RPMI7951 (cell line): ENCODE measurements around the gene WDR90. TPM values are rescaled to one million over a fixed set of nuclear protein-coding genes. Genes with fewer than 3 reads are reported as not detected.

Experiments
- DNase-seq: peaks from one replicate; pipeline ENCODE4 v3.0.0-alpha.2; 2012; ENCODE audit warnings: low read depth
- total RNA-seq: library from RNA; depleted of rRNA; stranded (reverse); fragments of >200 nt; shearing (Covaris generic); gene quantifications from 2 replicates; pipeline ENCODE4 v1.2.3, GENCODE V29; 2014

WDR90 gene
- total RNA-seq, 1 experiment from 2014 or later = 7.3 TPM

DNA sequence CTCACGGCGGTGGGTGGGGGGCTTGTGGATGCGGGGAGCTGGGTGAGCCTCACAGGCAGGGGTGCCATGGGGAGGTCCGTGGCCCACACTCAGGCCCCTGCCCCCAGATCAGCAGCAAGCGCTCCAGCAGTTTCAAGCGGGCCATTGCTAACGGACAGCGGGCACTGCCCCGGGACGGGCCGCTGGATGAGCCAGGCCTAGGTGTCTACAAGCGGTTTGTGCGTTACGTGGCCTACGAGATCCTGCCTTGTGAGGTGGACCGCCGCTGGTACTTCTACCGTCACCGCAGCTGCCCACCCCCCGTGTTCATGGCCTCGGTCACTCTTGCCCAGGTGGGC is 27.4 kb downstream of the WDR90 start:
- DNase-seq = no peak

- no peak for DNase-seq
Measured at GRCh38 chr16:676913-677312, 27.7 kb downstream of the WDR90 start.

- no peak for DNase-seq
Measured at GRCh38 chr16:677316-678190, 28.4 kb downstream of the WDR90 start.

- DNase-seq = no peak
Measured at GRCh38 chr16:678209-678857, 29.2 kb downstream of the WDR90 start.

- peak; percentile 63 for DNase-seq
Measured at GRCh38 chr16:678858-679813, 30.0 kb downstream of the WDR90 start.

DNA sequence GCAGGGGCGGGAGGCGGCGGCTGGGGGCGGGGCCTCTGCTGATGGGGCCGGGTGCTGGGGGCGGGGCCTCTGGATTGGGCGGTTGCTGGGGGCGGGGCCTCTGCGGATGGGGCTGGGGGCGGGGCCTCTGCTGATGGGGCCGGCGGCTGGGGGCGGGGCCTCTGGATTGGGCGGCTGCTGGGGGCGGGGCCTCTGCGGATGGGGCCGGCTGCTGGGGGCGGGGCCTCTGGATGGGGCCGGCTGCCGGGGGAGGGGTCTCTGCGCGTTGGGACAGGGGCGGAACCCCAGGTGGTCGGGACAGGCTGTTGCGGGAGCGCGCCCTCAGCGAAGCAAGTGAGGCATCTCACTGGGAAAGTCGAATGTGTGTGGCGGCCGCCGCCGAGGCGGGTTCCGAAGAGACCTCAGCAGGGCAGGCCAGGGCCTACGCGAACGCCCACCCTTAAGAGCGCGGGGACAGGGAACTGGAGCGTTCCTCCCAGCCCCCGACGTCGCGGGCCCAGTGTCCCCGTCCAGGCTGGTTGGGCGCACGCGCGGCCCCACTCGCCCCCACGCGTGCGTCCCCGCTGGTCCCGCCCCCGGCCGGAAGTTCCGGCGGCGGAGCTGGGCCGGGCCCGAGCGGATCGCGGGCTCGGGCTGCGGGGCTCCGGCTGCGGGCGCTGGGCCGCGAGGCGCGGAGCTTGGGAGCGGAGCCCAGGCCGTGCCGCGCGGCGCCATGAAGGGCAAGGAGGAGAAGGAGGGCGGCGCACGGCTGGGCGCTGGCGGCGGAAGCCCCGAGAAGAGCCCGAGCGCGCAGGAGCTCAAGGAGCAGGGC is 30.9 kb downstream of the WDR90 start, which contains the start of gene STUB1:
STUB1 (plus strand) TSS at position 597 of the 811 bp plus-strand sequence; CDS start at position 713, 116 bp downstream.
- DNase-seq = peak; percentile 81

DNA sequence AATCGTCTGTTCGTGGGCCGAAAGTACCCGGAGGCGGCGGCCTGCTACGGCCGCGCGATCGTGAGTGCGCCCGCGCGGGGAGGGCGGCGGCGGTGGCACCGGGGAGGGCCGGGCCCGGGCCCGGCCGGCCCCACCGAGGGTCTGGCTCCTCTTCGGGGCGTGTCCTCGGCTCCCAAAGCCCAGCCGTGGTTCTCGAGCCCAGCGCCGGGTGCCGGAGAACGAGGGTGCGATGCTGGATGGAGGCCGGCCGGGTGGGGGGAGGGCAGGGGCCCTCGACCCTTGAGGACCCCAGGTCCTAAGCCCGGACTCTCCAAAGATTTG is 31.4 kb downstream of the WDR90 start:
- no peak for DNase-seq

DNA sequence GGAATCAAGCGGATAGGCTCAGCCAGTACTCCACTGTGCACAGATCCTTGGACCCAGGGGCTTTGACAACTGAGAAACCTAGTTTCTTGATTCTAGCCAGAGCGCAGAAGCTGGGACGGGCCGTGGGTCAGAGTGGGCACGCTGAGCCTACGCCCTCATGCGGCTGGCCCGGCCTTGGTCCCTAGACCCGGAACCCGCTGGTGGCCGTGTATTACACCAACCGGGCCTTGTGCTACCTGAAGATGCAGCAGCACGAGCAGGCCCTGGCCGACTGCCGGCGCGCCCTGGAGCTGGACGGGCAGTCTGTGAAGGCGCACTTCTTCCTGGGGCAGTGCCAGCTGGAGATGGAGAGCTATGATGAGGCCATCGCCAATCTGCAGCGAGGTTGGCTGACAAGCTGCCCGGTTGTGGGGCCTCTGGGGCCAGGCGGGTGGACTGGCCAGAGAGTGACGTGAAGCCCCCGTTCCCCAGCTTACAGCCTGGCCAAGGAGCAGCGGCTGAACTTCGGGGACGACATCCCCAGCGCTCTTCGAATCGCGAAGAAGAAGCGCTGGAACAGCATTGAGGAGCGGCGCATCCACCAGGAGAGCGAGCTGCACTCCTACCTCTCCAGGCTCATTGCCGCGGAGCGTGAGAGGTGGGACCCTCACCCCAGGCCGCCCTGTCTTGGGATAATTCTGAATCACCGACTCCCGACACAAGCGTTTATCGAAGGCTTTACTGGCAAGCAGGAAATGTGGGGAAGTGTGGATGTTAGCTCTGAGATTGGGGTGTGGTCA is 32.0 kb downstream of the WDR90 start:
- DNase-seq = peak; percentile 54

- peak; percentile 70 for DNase-seq
Measured at GRCh38 chr16:681746-682427, 32.7 kb downstream of the WDR90 start.

GRCh38 chr16:682493-683395 is 33.6 kb downstream of the WDR90 start:
- no peak for DNase-seq

- no peak for DNase-seq
Measured at GRCh38 chr16:683396-684070, 34.4 kb downstream of the WDR90 start.

DNA sequence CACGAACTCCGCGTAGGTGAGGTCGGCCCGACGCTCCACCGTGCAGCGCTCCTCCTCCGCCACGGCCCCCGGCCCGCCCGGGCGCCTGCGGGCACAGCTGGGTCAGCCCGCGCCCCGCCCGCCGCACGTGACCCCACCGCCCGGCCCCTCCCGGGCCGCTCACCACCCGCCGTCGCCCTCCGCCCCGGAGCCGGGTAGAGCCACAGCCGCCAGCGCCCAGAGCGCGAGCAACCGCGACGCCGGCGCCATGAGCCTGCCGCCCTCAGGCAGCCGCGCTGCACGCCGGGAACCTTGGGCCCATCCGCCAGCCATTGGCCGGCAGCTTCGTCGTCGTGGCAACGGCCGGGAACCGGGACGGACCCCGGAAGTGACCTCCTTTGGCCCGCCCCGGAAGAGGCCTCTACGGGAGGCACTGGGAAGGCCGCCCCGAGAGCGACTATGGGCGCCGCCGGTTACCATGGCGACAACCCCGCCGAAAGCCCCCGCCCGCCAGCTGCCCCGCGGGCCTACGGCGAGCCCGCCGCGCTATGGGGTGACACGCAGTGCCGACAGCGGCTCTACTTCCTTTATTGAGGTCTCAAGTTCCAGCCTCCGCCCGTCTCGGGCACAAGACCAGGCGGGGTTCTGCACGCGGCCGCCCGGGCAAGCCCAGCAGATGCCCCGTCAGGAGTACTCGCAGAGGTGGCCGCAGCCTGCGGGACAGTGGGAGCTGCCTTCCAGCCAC is 35.1 kb downstream of the WDR90 start, which contains the start of gene JMJD8:
JMJD8 (minus strand) TSS at position 264 of the 724 bp plus-strand sequence; CDS start at position 249, 15 bp downstream.
- DNase-seq = peak; percentile 93

DNA sequence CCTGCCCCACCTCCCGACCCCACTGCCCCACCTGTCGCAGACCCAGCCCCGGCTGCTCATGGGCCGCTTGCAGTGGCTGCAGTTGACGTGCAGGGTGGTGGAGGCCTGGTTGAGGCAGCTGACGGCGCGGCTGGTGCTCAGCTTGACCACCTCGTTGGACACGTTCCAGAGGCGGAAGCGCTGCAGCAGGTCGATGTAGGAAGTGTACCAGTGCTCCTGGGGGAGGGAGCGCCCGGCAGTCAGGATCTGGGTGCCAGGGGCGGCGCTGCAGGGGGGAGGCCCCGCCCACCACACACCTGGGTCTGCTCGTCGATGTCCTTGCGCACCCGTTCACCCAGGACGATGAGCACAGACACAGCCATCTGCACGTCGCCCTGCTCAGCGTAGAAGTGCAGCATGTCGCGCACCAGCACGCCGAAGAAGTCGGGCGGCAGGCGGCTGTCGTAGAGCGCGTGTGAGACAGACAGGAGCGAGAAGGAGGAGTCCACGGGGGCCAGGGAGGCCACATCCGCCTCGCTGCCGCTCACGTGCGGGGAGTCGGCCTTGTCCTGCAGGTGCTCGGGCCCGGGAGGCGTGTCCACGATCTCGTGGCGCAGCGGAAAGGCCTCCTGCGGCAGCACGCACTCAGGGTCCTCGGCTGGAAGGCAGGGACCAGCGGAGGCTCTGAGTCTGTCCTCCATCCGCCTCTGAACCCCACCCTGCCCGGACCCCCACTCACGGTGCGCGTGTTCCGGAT is 36.0 kb downstream of the WDR90 start:
- no peak for DNase-seq

DNA sequence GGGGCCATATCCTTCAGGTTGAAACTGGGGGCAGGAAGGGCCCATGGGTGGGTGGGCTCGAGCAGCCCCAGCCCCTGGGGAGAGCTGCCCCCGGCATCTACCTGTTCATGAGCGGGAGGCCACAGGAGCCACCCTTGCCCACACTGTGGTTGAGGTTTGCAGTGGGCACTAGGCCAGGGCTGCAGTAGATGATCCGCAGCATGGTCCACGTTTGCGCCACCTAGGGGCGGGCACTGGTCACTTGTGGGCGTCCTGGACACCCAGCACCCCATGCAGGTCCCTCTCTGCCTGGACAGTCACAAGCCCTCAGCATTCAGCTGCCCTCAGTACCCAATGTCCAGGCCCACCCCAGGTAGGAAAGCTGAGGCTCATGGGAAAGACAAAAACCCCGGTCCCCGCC is 36.8 kb downstream of the WDR90 start:
- DNase-seq = no peak

DNA sequence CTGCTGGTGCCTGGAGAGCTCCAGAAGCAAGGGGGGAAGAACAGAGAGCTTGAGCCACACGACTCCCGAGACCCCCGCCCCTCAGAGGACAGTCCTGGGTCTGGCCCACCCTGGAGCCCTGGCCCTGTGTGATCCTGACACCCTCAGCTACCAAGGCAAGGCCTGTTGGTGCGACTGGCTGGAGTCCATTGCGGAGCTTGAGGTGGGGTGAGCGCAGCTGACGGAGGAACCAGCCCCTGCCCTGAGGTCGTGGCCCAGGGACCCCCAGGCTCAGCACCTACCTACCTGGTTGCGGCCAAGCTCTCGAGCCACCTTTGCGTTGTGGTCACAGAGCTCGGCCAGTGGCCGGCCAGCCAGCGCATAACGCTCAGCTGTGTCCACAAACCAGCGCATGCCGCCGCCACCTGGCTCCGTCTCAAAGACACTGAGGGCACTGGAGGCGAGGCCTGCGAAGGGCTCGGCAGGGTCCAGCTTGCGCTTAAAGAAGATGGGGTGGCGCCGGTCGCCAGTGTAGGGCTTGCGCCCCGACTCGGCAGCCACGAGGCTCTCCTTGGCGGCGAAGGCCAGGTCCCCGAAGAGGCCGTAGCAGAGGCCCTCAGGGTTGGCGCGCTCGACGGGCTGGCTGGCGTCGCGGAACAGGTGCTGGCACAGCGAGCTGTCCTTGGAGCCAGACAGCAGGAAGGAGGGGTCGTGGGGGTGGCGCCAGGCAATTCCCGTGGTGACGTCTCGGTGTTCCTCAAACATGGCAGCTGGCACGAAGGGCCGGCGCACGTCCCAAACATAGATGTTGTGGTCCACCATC is 37.5 kb downstream of the WDR90 start:
- DNase-seq = no peak

- no peak for DNase-seq
Measured at GRCh38 chr16:687499-687898, 38.3 kb downstream of the WDR90 start.
